DMS153 treated with DMSO at 0.1 percent for 48 hours (cell line): Measurements from ENCODE around the gene U2AF1L4.
A peak's percentile ranks its signal among the peaks of the same experiment; 100 is the strongest.

Experiments
- DNase-seq: peaks from one replicate; lab custom pipeline; 2025; ENCODE audit not compliant: unreplicated experiment; lab: John Stamatoyannopoulos, UW

Gene U2AF1L4

GRCh38 chr19:35757749-35758608, 12.8 kb upstream of the U2AF1L4 start, which contains the start of gene PROSER3:
TSS of gene PROSER3 (plus strand) at chr19:35758176. CDS start at chr19:35758216, 40 bp downstream.
- peak; percentile 97 for DNase-seq

DNA sequence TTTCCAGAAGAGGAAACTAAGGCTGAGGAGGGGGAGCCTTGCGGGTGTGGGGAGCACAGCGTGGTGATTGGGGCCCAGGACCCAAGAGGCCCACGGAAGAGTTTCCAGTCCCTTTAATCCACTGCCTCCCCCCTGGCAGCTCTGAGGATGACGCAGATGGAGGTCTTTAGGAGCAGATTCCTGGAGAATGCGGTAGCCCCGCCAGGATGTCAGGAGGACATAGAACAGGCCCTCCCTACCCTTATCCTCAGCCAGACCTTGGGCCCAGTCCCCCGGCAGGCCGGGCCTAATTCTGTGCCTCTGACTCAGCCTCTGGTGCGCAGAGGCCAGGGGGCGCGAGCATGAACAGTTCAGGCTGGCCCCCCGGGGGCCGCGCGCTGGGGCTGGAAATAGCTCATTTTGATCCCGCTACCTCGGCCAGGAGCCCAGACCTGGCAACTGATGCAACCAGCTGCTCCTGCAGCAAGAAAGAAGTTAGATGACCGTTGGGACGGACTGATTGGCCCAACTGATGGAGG, 12.1 kb upstream of the U2AF1L4 start:
- DNase-seq = no peak

DNA sequence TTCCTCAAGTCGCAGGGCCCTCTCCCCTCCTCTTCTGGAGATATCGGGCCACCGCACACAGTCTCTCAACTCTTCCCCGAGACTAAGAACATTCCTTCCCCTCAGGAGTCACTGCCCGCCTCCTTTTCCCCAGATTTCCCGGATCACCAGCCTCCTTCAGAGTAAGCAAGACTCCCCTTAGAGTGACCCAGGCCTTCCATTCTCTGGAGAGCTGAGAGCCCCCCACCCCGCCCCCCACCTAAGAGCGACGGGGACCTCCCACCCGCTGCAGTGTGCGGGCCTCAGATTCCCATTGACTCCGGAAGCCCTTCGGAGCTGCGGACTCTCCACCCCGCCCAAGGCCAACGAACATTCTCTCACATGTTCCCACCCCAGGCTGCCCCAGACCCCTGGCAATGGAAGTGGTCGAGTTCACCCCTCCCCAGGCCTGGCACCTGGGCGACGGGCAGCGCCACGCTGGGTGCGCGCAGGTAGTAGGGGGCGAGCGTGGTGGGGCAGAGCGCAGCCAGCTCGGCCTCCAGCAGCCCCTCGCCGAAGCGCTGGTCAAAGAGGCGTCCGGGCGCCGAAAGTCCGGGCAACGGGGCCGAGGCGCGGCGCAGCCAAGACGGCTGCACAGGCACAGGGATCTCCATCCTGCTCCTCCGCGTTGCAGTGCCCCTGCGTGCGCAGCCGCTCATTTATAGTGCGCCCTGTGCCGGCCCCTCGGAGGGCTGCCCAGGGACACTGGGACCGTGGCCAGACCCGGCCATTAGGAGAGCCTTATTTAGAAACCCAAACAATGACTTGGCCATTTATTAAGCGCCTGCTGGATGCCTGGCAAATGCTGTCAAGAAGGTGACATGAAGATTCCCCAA, 11.4 kb upstream of the U2AF1L4 start, which contains the start of gene HSPB6:
HSPB6 (minus strand) TSS at position 653 of the 854 bp plus-strand sequence; CDS start at position 632, 21 bp downstream.
- no peak for DNase-seq

GRCh38 chr19:35755550-35756376, 10.5 kb upstream of the U2AF1L4 start:
- no peak for DNase-seq

- DNase-seq = no peak
Measured at GRCh38 chr19:35755131-35755549, 9.9 kb upstream of the U2AF1L4 start.

DNA sequence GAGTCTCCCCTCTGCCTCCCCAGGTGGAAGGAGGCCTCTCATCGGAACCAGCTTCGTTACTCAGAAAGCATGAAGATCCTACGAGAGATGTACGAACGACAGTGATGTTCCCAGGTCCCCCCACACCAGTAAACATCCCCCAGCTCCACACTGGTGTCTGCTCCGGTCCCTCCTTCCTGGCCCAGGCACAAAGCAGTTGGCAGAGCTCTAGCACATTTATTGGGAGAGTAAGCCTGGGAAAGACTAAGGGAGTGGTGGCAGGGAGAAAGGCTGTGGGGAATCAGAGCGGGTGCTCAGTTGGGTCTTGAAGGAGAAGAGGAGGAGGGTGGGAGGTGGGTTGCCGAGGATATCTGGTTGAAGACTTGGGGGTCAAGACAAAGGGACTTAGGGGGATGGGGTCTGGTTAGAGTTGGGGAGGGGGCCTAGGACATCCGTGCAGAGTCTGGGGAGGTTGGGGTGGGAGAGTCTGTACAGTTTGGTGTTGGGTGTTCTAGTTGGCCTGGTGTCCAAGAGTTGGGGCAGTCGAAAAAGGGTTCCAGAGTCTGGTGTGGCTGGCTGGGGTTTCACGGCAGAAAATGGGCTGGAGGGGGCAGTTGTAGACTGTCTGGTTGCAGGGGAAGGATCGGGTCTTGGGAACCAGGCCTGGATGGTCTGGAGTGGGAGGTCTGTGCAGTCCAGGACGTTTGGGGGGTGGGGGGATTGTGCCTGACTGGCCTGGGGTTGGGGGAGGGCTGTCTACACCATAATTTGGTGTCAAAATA, 9.3 kb upstream of the U2AF1L4 start:
- DNase-seq = no peak

DNA sequence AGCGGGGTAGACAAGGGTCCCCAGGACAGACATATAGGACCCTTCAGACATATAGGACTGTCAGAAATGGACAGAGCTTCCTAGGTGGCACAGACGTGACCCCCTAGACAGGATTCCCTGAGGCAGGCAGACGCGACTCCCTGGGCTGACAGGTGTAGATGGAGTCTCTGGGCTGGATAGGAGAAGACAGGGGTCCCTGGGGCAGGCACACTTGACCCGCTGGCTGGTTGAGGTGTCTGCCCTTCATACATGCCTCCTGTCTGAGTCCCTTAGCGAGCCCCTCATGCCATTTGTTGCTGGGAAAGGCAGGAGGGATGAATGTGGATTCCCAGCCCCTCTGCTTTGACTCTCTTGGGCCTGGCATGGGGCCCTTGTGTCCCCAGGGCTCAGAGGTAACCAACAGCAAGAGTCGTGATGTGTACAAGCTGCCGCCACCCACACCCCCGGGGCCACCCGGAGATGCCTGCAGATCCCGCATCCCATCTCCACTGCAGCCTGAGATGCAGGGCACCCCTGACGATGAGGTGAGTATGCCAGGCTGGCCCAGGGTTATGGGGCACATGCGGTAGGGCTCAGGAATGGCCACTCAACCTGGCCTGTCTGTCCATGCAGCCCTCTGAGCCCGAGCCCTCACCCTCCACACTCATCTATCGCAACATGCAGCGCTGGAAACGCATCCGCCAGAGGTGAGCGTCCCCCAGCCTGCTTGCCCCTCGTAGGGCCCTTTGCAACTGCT, 8.6 kb upstream of the U2AF1L4 start:
- no peak for DNase-seq

- no peak for DNase-seq
Measured at GRCh38 chr19:35752746-35753350, 7.6 kb upstream of the U2AF1L4 start.

- no peak for DNase-seq
Measured at GRCh38 chr19:35751839-35752745, 6.9 kb upstream of the U2AF1L4 start.

DNA sequence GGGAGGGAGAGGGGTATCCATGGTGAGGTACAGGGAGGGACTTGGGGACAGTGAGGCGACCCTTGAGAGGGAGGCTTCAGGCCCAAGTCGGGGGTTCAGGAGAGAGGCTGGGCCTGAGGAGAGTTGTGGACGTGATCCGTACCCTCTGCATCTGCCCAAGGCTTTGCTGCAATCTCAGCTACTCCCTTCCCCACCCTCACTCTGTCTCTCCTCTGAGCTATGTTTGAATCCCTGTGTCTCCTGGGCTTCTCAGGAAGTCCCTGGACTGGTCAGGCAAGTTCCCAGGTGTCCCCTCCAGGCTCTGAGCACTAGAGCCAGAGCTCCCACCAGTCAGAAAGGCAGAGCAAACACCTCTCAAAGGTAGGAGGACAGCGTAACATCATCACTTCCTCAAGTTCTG, 4.9 kb upstream of the U2AF1L4 start:
- DNase-seq = no peak

GRCh38 chr19:35748106-35749020, 3.1 kb upstream of the U2AF1L4 start, which contains the start of gene LIN37:
TSS of gene LIN37 (plus strand) at chr19:35748576. CDS start at chr19:35748725, 149 bp downstream.
- peak; percentile 89 for DNase-seq

- no peak for DNase-seq
Measured at GRCh38 chr19:35746531-35746930, 1.3 kb upstream of the U2AF1L4 start.

GRCh38 chr19:35746087-35746462, 857 bp upstream of the U2AF1L4 start:
- DNase-seq = no peak

- peak; percentile 87 for DNase-seq
Measured at GRCh38 chr19:35744430-35745327, 539 bp downstream of the U2AF1L4 start.

GRCh38 chr19:35743640-35744429, 1.4 kb downstream of the U2AF1L4 start:
- DNase-seq = no peak
